ENCODE data around the gene PPP2R3A.
"Not testable (repeated sequence)": the region's sequence is repeated elsewhere in the genome, so short reads cannot be mapped to it uniquely, and the experiment has no call there.

The PPP2R3A gene

GRCh38 chr3:136149667-136150066 lies 184.1 kb downstream of the PPP2R3A start:
- DNase-seq (ENCODE audit: low read depth), result no peak

GRCh38 chr3:136151219-136151618 lies 185.7 kb downstream of the PPP2R3A start:
- no peak for DNase-seq (ENCODE audit: low read depth)

GRCh38 chr3:136152176-136152843 lies 186.8 kb downstream of the PPP2R3A start:
- no peak for DNase-seq (ENCODE audit: low read depth)

GRCh38 chr3:136152963-136153362 lies 187.4 kb downstream of the PPP2R3A start:
- no peak for DNase-seq (ENCODE audit: low read depth)

- DNase-seq (ENCODE audit: low read depth), result no peak
Observed at GRCh38 chr3:136161516-136161915, 196.0 kb downstream of the PPP2R3A start.

- no peak for DNase-seq (ENCODE audit: low read depth)
Observed at GRCh38 chr3:136162322-136162721, 196.8 kb downstream of the PPP2R3A start.

- not testable (repeated sequence) for DNase-seq (ENCODE audit: low read depth)
Observed at GRCh38 chr3:136163607-136164006, 198.1 kb downstream of the PPP2R3A start.

GRCh38 chr3:136166507-136166906 lies 201.0 kb downstream of the PPP2R3A start:
- DNase-seq (ENCODE audit: low read depth), result no peak

GRCh38 chr3:136168236-136168635 lies 202.7 kb downstream of the PPP2R3A start:
- DNase-seq (ENCODE audit: low read depth), result not testable (repeated sequence)

GRCh38 chr3:136171097-136171542 lies 205.6 kb downstream of the PPP2R3A start:
- no peak for DNase-seq (ENCODE audit: low read depth)

GRCh38 chr3:136173939-136174490 lies 208.5 kb downstream of the PPP2R3A start:
- DNase-seq (ENCODE audit: low read depth), result no peak

GRCh38 chr3:136177876-136178275 lies 212.3 kb downstream of the PPP2R3A start:
- no peak for DNase-seq (ENCODE audit: low read depth)

GRCh38 chr3:136181741-136182140 lies 216.2 kb downstream of the PPP2R3A start:
- no peak for DNase-seq (ENCODE audit: low read depth)

- DNase-seq (ENCODE audit: low read depth), result no peak
Observed at GRCh38 chr3:136184703-136185102, 219.2 kb downstream of the PPP2R3A start.

- no peak for DNase-seq (ENCODE audit: low read depth)
Observed at GRCh38 chr3:136186344-136186743, 220.8 kb downstream of the PPP2R3A start.

- DNase-seq (ENCODE audit: low read depth), result no peak
Observed at GRCh38 chr3:136186846-136187245, 221.3 kb downstream of the PPP2R3A start.

- DNase-seq (ENCODE audit: low read depth), result no peak
Observed at GRCh38 chr3:136187868-136188267, 222.3 kb downstream of the PPP2R3A start.

GRCh38 chr3:136189043-136189442 lies 223.5 kb downstream of the PPP2R3A start:
- DNase-seq (ENCODE audit: low read depth), result no peak

GRCh38 chr3:136189859-136190617 lies 224.5 kb downstream of the PPP2R3A start:
- no peak for DNase-seq (ENCODE audit: low read depth)

GRCh38 chr3:136192195-136192594 lies 226.7 kb downstream of the PPP2R3A start:
- not testable (repeated sequence) for DNase-seq (ENCODE audit: low read depth)

- DNase-seq (ENCODE audit: low read depth), result no peak
Observed at GRCh38 chr3:136192831-136193230, 227.3 kb downstream of the PPP2R3A start.

- DNase-seq (ENCODE audit: low read depth), result no peak
Observed at GRCh38 chr3:136193278-136194054, 227.9 kb downstream of the PPP2R3A start.

Data from non-pigmented ciliary epithelial cell (primary cell).